ENCODE measurements around the gene GLRX3. TPM values are rescaled to one million over a fixed set of nuclear protein-coding genes. Genes with fewer than 3 reads are reported as not detected.

The GLRX3 gene
- total RNA-seq, 2 donors from 2014 or later = 31.5 to 39.9 TPM

DNA sequence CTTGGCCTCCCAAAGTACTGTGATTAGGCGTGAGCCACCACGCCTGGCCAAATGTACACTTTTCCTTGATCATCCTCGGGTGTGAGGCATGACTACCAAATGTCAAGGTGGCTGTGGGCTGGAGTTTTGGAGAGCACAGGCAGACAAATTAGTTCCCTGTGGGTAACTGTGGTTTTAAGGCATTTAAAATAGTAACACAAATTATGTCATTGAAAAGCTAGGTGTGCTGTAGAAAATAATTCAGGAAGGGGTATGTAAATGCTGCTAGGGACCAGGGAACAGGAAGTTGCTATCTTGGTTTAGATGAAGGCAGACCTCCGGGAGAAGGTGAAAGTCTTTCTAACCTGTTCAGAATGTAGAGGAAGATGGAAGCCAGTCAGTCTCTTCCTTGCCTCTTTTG lies 9.9 kb downstream of the GLRX3 start:
- Mint-ChIP-seq H3K4me1 (peaks cover 29% of the 10 kb centered on the region), H3K27me3 (no peaks in the 10 kb centered on the region), H3K4me3 (no peak overlapping the region), H3K27ac (peak overlapping the region; percentile 4), H3K36me3 (ENCODE audit: low read depth) (peaks cover 5% of the 10 kb centered on the region)
- H3K9me3 ChIP-seq (ENCODE audit: control insufficient read depth, low read length, poor library complexity, severe bottlenecking) = no peaks in the 10 kb centered on the region
- DNase-seq (no peak), ATAC-seq (no peak)

DNA sequence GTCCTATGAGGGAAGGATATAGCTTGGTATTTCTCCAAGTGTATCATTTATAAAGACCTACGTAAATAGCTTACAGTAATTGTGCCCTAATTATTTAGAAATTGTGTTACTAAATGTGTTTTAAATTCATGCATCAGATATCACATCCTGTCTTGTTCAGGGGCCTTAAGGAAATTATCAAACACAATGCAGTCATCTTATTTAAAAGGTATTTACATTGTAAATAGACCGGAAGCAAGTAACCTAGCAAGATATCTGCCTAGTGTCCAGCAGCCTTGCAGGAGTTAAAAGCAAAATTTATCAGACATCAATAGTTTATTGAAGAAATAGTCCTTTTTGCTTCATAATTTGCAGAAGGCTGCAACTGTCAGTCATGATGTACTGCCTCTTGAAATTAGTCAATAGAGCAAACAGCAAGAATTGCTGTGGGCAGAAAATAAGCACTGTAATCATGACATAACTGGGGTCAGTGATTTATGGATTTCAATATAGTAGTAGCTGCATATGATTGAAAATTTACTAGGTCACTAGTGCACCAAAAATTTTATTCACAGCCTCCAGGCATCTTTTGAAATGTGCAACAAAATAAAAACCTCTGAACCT lies 23.1 kb downstream of the GLRX3 start:
- no peak overlapping the region for H3K4me3 Mint-ChIP-seq
- DNase-seq (no peak), ATAC-seq (no peak)
- H3K4me1 Mint-ChIP-seq = peaks cover 27% of the 10 kb centered on the region
- no peaks in the 10 kb centered on the region for H3K9me3 ChIP-seq (ENCODE audit: control insufficient read depth, low read length, poor library complexity, severe bottlenecking)
- no peak overlapping the region for H3K27ac Mint-ChIP-seq
- H3K36me3 Mint-ChIP-seq (ENCODE audit: low read depth) = peaks cover 7% of the 10 kb centered on the region
- no peaks in the 10 kb centered on the region for H3K27me3 Mint-ChIP-seq

DNA sequence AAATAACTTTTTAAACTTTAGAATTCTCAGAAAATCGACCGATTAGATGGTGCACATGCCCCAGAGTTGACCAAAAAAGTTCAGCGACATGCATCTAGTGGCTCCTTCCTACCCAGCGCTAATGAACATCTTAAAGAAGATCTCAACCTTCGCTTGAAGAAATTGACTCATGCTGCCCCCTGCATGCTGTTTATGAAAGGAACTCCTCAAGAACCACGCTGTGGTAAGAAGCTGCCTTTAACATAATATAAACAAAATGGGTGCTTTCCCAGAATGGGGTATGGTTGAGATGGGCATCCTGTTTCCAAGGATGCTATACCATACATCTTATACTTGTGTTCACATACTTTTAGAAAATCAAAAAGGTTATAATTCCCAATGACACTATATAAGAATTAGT lies 24.6 kb downstream of the GLRX3 start:
- DNase-seq = no peak
- peak; percentile 63 for ATAC-seq
- Mint-ChIP-seq H3K27me3 (no peaks in the 10 kb centered on the region), H3K4me1 (peaks cover 14% of the 10 kb centered on the region), H3K27ac (peak overlapping the region; percentile 4), H3K4me3 (no peak overlapping the region), H3K36me3 (ENCODE audit: low read depth) (peaks cover 3% of the 10 kb centered on the region)
- H3K9me3 ChIP-seq (ENCODE audit: control insufficient read depth, low read length, poor library complexity, severe bottlenecking) = no peaks in the 10 kb centered on the region

DNA sequence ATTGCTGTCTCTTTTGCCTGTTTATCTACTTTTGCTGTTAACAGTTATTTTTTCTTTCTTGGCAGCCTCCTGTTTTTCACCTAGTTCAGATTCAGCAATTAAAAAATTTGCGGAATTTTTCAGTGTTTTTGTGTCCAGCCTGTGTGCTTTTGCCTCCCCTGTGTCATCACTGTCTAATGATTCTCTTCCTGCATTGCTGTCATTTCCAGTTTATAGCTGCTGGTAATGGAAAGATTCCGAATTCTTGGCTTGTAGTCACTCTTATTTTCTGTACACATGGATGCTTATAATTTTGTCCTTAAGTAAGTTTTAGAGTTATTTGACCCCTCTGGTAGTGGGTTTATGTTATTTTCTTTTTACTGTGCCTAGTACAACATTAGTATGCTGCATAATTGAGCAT lies 25.1 kb downstream of the GLRX3 start:
- H3K27ac Mint-ChIP-seq = no peak overlapping the region
- no peak overlapping the region for H3K4me3 Mint-ChIP-seq
- DNase-seq (no peak), ATAC-seq (no peak)
- peaks cover 16% of the 10 kb centered on the region for H3K4me1 Mint-ChIP-seq
- no peaks in the 10 kb centered on the region for H3K27me3 Mint-ChIP-seq
- H3K36me3 Mint-ChIP-seq (ENCODE audit: low read depth) = peaks cover 4% of the 10 kb centered on the region
- no peaks in the 10 kb centered on the region for H3K9me3 ChIP-seq (ENCODE audit: control insufficient read depth, low read length, poor library complexity, severe bottlenecking)

DNA sequence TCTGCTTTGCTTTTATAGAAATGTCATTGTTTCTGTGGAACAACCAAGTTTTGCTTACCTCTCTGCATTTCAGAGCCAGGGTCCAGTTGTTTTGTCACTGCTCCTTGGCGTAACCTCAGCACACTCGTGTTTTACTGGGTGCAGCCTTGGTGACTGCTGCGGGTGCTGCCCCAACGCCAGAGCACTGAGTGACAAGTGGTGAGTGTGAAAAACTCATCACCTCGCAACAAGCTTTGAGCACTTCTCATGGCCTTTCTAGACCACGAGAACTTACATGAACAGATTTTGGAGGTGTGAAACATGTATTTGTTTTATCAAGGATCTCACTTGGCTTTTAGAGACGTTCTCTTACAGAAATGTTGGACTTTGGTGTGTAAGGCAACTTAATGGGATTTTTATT lies 31.0 kb downstream of the GLRX3 start:
- no peak for DNase-seq
- H3K27me3 Mint-ChIP-seq = no peaks in the 10 kb centered on the region
- no peak overlapping the region for H3K4me3 Mint-ChIP-seq
- H3K9me3 ChIP-seq (ENCODE audit: control insufficient read depth, low read length, poor library complexity, severe bottlenecking) = no peaks in the 10 kb centered on the region
- H3K27ac Mint-ChIP-seq = no peak overlapping the region
- ATAC-seq = no peak
- peaks cover 27% of the 10 kb centered on the region for H3K4me1 Mint-ChIP-seq
- peaks cover 4% of the 10 kb centered on the region for H3K36me3 Mint-ChIP-seq (ENCODE audit: low read depth)

DNA sequence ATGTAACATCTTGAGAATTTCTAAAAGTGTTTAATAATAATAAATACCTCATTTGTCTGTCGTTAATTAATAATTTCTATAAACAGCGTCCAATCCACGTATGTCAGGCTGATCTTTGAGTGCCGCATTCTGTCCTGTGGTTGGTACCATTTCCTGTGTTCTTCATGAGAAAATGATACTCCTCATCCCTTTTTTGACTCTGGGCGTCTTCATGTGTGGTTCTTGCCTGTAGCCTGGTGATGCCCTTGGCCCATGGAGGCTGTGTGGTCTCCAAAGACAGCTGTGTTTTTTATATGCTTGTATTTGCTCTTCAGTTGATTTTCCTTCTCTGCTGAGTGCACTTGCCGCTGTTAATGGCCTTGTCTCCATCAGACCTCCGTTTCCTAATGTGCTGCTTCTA lies 31.5 kb downstream of the GLRX3 start:
- Mint-ChIP-seq H3K36me3 (ENCODE audit: low read depth) (peaks cover 4% of the 10 kb centered on the region), H3K4me3 (no peak overlapping the region), H3K27me3 (no peaks in the 10 kb centered on the region), H3K27ac (no peak overlapping the region), H3K4me1 (peaks cover 27% of the 10 kb centered on the region)
- no peaks in the 10 kb centered on the region for H3K9me3 ChIP-seq (ENCODE audit: control insufficient read depth, low read length, poor library complexity, severe bottlenecking)
- DNase-seq (no peak), ATAC-seq (no peak)

DNA sequence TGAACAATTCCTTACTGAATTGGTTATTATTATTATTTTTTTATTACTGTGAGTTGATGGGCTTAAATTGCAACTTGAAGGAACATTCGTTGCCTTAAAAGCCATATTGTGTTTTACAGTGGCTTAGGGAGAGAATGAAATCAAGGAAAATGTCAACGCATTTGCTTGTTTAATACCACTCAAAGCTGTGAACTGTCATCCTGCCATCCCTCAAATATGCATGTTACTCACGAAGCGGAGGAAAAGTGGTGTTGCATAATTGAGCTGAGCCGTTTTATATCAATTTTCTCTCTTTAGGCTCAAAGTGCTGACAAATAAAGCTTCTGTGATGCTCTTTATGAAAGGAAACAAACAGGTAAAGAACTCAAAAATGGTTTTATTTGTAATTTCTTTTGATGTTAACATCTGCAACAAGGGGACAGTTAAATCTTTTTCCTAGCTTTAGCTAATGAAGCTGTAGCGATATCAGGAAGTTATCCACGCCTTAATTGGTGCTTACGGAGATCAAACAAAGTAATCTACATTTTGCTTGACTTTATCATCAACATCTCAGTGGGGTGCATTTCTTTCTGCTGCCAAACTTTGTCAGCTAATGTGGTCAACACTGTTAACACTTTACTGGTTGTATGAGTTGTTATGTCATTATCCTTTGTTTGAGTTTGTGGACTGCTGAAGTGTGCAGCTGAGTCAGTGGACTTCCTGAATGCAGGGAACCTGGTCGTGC lies 33.1 kb downstream of the GLRX3 start:
- Mint-ChIP-seq H3K27me3 (no peaks in the 10 kb centered on the region), H3K36me3 (ENCODE audit: low read depth) (peaks cover 7% of the 10 kb centered on the region), H3K4me1 (peaks cover 30% of the 10 kb centered on the region), H3K27ac (peak overlapping the region; percentile 43), H3K4me3 (peak overlapping the region; percentile 8)
- ATAC-seq (peak; percentile 18), DNase-seq (no peak)
- H3K9me3 ChIP-seq (ENCODE audit: control insufficient read depth, low read length, poor library complexity, severe bottlenecking) = no peaks in the 10 kb centered on the region

DNA sequence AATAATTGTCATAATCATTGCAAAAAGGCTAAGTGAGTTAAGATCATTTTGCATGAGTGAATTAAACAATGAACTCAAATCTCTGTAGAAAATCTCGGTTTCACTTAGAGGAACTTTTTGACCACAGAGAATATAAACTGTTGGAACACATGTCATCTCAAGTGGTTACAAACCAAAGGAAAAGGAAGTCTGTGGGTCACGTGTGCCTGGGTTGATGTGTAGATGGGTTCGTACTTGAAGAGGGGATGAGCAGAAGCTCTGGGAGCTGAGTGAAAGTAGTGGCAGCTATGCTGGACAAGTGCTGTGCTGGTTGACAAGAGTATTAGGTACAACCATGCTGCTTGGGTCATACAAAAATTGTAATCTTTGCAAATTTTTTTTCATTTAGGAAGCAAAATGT lies 35.0 kb downstream of the GLRX3 start:
- ATAC-seq (peak; percentile 87), DNase-seq (no peak)
- Mint-ChIP-seq H3K27me3 (no peaks in the 10 kb centered on the region), H3K4me3 (peak overlapping the region; percentile 54), H3K36me3 (ENCODE audit: low read depth) (peaks cover 12% of the 10 kb centered on the region), H3K4me1 (peaks cover 37% of the 10 kb centered on the region), H3K27ac (no peak overlapping the region)
- H3K9me3 ChIP-seq (ENCODE audit: control insufficient read depth, low read length, poor library complexity, severe bottlenecking) = no peaks in the 10 kb centered on the region

DNA sequence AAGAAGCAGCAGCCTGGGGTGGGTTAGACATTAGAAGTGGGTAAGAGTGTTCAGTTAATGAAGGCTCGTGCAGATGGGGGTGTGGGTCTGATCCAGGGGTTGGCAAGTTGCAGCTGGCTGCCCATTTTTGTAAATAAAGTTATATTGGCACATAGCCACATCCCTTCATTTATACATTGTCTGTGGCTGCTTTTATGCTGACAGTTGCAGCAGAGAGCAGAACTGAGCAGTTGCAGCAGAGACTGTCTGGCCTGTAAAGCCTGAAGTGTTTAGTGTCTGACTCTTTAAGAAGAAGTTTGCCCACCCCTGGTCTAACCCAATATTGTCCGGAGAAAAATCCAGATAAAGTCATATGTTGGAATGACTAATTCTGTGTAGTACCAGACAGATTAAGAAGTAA lies 38.1 kb downstream of the GLRX3 start:
- Mint-ChIP-seq H3K36me3 (ENCODE audit: low read depth) (peaks cover 8% of the 10 kb centered on the region), H3K27me3 (no peaks in the 10 kb centered on the region), H3K4me3 (no peak overlapping the region), H3K27ac (peak overlapping the region; percentile 29), H3K4me1 (peaks cover 26% of the 10 kb centered on the region)
- no peaks in the 10 kb centered on the region for H3K9me3 ChIP-seq (ENCODE audit: control insufficient read depth, low read length, poor library complexity, severe bottlenecking)
- no peak for ATAC-seq
- no peak for DNase-seq

DNA sequence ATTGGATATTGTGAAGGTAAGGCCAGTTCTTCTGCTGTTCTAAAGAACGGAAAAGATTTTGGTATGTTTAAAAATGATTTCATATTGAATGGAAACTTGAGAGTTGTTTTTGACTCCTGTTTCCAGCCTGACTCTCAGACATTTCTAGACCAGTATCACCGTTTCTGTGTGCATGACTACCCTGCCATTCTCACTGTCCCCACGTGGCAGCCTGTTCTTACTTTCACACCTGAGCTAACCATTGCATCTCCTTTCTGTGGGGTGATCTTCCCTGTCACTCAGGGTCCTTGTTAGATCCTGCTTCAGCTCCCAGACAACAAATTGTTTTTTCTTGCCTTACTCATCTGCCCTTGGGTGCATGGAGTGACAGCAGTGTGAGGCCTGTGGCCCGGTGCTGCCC lies 38.9 kb downstream of the GLRX3 start:
- H3K27me3 Mint-ChIP-seq = no peaks in the 10 kb centered on the region
- no peaks in the 10 kb centered on the region for H3K9me3 ChIP-seq (ENCODE audit: control insufficient read depth, low read length, poor library complexity, severe bottlenecking)
- H3K36me3 Mint-ChIP-seq (ENCODE audit: low read depth) = peaks cover 8% of the 10 kb centered on the region
- H3K4me3 Mint-ChIP-seq = no peak overlapping the region
- H3K4me1 Mint-ChIP-seq = peaks cover 20% of the 10 kb centered on the region
- H3K27ac Mint-ChIP-seq = peak overlapping the region; percentile 19
- DNase-seq (no peak), ATAC-seq (no peak)

DNA sequence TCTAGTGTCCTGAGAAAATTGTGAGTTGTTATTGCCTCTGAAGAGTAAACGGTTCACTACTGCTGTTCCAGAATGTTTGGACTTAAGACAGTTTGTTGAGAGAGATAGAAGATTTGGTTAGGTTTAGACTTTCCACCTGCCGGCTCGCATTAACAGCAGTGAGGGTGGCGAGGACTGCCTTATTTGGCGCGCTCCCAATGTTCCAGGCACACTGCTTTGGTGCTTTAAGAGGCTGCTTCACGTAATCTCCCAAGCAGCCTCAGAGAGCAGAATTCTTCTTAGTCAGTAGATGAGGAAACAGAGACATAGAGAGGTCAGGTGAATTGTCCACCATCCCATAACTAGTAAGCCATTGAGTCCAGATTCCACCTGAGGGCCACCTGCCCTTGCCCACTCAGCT lies 41.1 kb downstream of the GLRX3 start:
- peaks cover 15% of the 10 kb centered on the region for H3K4me1 Mint-ChIP-seq
- no peak for DNase-seq
- ATAC-seq = no peak
- H3K27ac Mint-ChIP-seq = no peak overlapping the region
- peaks cover 8% of the 10 kb centered on the region for H3K36me3 Mint-ChIP-seq (ENCODE audit: low read depth)
- H3K9me3 ChIP-seq (ENCODE audit: control insufficient read depth, low read length, poor library complexity, severe bottlenecking) = no peaks in the 10 kb centered on the region
- H3K27me3 Mint-ChIP-seq = no peaks in the 10 kb centered on the region
- no peak overlapping the region for H3K4me3 Mint-ChIP-seq

DNA sequence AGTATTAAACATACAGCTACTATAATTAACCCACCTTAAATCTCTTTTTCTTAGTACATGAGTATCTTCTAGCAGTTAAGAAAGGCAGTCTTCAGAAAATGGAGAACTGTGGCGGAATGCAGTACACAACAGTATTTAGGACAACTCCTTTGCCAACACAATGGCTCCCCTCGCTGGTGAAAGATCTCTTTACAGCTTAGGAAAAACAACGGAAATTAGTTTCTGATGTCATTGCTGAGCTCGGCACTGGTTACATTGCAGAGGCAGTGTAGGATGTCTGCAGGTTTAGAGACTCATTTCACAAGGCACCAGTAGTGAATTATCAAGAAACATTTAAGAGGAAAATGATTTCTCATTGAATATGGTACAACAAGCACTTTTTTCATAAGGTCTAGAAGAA lies 43.4 kb downstream of the GLRX3 start:
- Mint-ChIP-seq H3K36me3 (ENCODE audit: low read depth) (peaks cover 5% of the 10 kb centered on the region), H3K27ac (no peak overlapping the region), H3K27me3 (no peaks in the 10 kb centered on the region), H3K4me1 (peaks cover 9% of the 10 kb centered on the region), H3K4me3 (no peak overlapping the region)
- no peaks in the 10 kb centered on the region for H3K9me3 ChIP-seq (ENCODE audit: control insufficient read depth, low read length, poor library complexity, severe bottlenecking)
- peak; percentile 85 for ATAC-seq
- peak in 1 of 3 donors; percentile 30 for DNase-seq

DNA sequence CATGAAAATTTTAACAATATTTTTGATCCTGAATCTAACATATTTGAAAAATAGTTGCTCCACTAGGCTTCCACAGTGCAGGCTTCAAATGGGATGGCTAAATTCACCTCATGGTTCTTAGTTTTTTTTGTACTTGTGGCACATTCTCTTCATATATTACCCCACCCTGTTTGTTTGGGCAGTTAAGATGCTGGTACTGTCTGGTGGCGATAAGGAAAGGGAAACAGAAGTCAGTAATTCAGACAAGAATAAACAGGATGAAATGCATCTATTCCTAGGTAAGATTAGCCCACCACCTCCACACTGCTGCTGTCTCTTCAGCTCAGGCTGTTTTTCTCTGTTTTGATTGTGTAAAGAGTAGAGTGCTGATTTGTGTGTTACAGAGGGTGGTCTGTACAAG lies 44.2 kb downstream of the GLRX3 start:
- DNase-seq (no peak), ATAC-seq (no peak)
- Mint-ChIP-seq H3K4me1 (peaks cover 5% of the 10 kb centered on the region), H3K27ac (no peak overlapping the region), H3K36me3 (ENCODE audit: low read depth) (peaks cover 5% of the 10 kb centered on the region), H3K4me3 (no peak overlapping the region), H3K27me3 (no peaks in the 10 kb centered on the region)
- H3K9me3 ChIP-seq (ENCODE audit: control insufficient read depth, low read length, poor library complexity, severe bottlenecking) = no peaks in the 10 kb centered on the region

DNA sequence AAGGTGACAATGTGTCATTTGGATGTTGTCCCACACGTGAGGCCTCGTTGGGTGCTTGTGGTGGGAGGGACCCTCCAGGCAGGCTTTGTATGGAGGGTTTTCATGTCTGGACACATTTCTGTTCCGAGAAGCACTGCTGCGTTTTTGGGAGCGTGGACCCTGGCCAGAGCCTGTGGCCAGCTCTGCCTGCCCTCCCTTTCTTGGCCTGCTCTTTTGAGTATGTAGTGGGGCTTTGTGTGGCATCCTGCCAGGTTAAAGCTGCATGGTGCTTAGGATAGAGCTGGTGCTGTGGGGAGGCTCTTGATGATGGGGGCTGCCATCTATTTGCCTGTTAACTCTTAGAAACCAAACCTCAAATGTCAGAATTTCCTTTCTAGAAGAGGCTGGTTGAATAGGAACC lies 45.7 kb downstream of the GLRX3 start:
- peaks cover 2% of the 10 kb centered on the region for H3K4me1 Mint-ChIP-seq
- no peak overlapping the region for H3K4me3 Mint-ChIP-seq
- peaks cover 3% of the 10 kb centered on the region for H3K36me3 Mint-ChIP-seq (ENCODE audit: low read depth)
- no peak overlapping the region for H3K27ac Mint-ChIP-seq
- DNase-seq (no peak), ATAC-seq (no peak)
- H3K9me3 ChIP-seq (ENCODE audit: control insufficient read depth, low read length, poor library complexity, severe bottlenecking) = no peaks in the 10 kb centered on the region
- H3K27me3 Mint-ChIP-seq = no peaks in the 10 kb centered on the region

Measured in T-helper 17 cell (primary cell).